LNCaP clone FGC (cell line): ENCODE results near the gene EIF4B.

Experiments used
- DNase-seq: peaks from one replicate; pipeline ENCODE4 v3.0.0-alpha.2; 2011; ENCODE audit warnings: low read depth
- H3K4me3 ChIP-seq: 2 replicates; pipeline ENCODE4 v1.5.1; 2011; ENCODE audit warnings: mild to moderate bottlenecking, low read depth, low read length, control low read depth
- TF ChIP-seq, protein P1 (sequence below): IDR thresholded peaks from 2 replicates; pipeline ENCODE4 v1.5.1; 2012; ENCODE audit warnings: mild to moderate bottlenecking; ENCODE audit not compliant: control insufficient read depth, insufficient read depth; ENCODE audit errors: extremely low read depth

The EIF4B gene

DNA sequence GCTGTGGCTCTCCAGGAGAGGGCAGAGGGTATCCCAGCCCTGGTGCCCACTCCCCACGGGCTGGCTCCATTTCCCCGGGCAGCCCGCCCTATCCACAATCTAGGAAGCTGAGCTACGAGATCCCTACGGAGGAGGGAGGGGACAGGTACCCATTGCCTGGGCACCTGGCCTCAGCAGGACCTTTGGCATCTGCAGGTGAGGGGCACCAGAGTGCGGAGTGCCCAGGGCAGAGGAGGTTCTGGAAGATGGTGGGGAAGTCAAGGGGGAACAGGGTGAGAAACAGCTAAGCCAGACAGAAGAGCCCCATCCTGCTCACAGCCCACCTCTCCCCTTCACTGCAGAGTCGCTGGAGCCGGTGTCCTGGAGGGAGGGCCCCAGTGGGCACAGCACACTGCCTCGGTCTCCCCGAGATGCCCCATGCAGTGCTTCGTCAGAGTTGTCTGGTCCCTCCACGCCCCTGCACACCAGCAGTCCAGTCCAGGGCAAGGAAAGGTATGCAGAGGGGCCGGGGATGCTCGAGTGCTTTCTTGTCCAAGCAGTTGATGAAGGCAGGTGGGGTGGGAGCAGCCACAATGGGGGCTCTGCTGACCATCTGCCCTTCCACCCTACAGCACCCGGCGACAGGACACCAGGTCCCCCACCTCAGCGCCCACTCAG is 53.9 kb downstream of the EIF4B start:
- TF ChIP-seq, protein P1, sequence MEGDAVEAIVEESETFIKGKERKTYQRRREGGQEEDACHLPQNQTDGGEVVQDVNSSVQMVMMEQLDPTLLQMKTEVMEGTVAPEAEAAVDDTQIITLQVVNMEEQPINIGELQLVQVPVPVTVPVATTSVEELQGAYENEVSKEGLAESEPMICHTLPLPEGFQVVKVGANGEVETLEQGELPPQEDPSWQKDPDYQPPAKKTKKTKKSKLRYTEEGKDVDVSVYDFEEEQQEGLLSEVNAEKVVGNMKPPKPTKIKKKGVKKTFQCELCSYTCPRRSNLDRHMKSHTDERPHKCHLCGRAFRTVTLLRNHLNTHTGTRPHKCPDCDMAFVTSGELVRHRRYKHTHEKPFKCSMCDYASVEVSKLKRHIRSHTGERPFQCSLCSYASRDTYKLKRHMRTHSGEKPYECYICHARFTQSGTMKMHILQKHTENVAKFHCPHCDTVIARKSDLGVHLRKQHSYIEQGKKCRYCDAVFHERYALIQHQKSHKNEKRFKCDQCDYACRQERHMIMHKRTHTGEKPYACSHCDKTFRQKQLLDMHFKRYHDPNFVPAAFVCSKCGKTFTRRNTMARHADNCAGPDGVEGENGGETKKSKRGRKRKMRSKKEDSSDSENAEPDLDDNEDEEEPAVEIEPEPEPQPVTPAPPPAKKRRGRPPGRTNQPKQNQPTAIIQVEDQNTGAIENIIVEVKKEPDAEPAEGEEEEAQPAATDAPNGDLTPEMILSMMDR: no peak

DNA sequence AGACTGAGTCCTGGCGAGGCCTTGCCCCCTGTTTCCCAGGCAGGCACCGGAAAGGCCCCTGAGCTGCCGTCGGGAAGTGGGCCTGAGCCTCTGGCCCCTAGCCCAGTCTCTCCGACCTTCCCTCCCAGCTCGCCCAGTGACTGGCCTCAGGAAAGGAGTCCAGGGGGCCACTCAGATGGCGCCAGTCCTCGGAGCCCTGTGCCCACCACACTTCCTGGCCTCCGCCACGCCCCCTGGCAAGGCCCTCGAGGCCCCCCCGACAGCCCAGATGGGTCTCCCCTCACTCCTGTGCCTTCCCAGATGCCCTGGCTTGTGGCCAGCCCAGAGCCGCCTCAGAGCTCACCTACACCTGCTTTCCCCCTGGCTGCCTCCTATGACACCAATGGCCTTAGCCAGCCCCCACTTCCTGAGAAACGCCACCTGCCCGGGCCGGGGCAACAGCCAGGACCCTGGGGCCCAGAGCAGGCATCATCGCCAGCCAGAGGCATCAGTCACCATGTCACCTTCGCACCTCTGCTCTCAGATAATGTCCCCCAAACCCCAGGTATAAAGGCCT is 54.5 kb downstream of the EIF4B start:
- no peak for DNase-seq
- TF ChIP-seq, protein P1: no peak
- no peak overlapping the region for H3K4me3 ChIP-seq

More for the DNA sequence above, 53.9 kb downstream of the EIF4B start:
- no peak overlapping the region for H3K4me3 ChIP-seq
- DNase-seq: no peak

DNA sequence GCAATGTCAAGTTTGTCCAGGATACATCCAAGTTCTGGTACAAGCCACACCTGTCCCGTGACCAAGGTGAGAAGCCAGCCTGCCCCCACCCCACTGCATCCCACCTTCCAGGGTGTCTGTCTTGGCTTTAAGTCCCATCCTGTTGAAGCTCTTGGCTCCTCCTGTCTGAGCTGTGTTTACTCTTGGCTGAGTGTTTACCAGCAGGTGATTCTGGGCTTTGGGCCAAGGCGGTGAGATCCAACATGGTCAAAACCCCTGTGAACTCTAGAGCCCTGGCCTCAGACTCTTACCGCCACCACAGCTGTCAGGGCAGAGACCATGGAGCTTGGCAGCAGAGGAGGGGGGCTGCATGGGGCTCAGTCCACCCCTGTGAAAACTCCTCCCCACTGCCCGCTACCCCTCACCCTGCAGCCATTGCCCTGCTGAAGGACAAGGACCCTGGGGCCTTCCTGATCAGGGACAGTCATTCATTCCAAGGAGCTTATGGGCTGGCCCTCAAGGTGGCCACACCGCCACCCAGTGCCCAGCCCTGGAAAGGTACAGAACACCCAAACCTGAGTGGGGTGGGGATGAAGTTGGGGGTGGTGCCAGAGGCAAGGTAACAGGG is 55.3 kb downstream of the EIF4B start:
- TF ChIP-seq, protein P1: peak; percentile 49
- peak; percentile 91 for DNase-seq
- no peak overlapping the region for H3K4me3 ChIP-seq

DNA sequence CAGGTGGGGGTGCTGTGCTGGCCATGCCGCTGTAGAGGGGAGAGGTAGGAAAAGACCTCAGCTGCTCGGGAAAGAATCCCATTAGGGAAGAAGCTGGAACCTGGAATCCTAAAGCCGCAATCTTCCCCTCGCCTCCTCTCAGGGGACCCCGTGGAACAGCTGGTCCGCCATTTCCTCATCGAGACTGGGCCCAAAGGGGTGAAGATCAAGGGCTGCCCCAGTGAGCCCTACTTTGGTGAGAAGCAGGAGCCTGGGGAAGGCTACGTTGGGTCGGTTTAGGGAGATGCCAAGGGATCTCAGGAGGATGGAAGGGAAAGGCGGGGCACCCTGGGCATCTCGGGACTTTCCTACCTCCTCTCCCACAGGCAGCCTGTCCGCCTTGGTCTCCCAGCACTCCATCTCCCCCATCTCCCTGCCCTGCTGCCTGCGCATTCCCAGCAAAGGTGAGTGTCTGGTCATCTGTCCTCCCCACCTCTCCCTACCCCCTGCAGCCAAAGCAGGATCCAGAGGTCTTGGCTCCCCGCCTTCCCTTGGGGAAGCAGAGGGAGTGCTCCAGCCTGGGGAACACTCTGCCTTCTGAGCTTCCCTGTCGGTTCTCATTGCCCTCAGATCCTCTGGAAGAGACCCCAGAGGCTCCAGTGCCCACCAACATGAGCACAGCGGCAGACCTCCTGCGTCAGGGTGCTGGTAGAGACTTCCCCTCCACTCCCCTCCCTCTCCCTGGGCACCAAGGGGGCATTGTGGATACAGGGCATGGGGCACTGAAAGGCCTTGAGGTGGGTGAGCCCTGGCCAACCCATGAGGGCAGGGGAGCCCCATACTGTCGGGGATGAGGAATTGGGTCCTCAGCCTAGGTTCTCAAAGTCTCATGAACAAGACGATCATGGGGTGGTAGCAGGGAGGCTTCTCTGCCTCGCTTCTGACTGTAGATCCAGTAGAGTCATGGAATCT is 56.0 kb downstream of the EIF4B start:
- TF ChIP-seq, protein P1: no peak
- DNase-seq: no peak
- H3K4me3 ChIP-seq: no peak overlapping the region

DNA sequence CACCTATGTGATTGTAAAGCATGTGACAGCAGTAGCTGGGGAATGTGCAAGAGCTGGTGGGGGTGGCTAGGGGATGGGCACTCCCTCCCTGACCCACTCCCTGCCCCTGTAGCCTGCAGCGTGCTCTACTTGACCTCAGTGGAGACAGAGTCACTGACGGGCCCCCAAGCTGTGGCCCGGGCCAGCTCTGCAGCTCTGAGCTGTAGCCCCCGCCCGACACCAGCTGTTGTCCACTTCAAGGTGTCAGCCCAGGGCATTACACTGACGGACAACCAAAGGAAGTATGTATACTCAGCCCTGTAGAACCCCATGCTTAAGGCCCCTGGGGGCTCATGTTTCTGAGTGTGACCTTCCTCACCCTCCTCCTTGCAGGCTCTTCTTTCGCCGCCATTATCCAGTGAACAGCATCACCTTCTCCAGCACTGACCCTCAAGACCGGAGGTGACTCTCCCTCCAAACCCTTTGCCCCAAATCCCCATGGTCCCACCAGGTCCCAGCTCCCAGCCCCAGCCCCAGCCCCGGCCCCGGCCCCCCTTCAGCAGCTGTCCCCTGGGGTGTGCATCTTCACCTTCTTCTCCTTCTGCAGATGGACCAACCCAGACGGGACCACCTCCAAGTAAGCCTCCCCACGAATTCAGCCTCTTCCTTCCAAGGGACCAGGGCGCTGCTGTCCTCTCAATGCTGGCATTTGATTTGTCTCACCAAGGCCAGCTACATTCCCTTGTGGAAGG is 56.9 kb downstream of the EIF4B start:
- TF ChIP-seq, protein P1: no peak
- no peak overlapping the region for H3K4me3 ChIP-seq
- DNase-seq: no peak

DNA sequence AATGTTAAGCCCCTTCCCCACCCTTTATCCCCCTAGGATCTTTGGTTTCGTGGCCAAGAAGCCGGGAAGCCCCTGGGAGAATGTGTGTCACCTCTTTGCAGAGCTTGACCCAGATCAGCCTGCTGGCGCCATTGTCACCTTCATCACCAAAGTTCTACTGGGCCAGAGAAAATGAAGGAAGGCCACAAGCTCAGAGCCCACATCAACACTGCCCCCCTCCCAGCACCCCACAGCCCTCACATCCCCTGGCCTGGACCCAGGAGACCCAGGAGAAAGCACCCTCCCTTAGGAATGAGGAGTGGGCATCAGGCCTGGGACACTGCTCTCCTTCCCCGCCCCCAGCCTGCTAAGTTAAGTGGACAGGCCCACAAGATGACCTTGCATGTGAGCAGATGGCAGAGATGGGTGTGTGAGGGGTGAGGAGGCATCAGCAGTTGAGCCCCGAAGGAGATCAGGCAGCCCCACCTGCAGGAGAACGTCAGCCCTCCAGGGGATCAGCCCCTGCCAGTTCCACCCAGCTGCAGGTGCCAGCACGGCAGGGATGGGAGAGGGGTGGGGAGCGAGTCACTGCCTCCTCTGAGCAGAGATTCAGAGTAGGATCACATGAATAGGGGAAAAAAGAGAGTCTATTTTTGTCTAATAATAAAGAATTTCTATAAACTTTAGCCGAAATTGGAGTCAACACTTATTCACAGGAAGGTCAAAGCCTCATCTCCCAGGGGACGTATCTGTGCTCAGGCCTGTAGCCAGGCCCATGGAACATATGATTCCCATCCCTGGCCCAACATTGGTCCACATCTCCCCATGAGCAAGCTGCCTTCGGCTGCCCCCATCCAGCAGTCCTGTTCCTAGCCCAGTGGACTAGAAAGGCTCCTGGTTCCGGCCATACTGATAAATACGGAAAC is 57.7 kb downstream of the EIF4B start:
- H3K4me3 ChIP-seq: no peak overlapping the region
- TF ChIP-seq, protein P1: no peak
- DNase-seq: no peak
